H1 (cell line): Measurements from ENCODE around the gene TAMALIN. TPM values are rescaled to one million over a fixed set of nuclear protein-coding genes. Genes with fewer than 3 reads are reported as not detected.

Experiments used
- CTCF ChIA-PET: fragments of 300-600 bp; sonication (Branson Sonifier 250); formaldehyde crosslinking; loops from one replicate; lab custom pipeline; 2021; ENCODE audit not compliant: partially characterized antibody; lab: Charles Lee
- POLR2A ChIA-PET: fragments of 300-600 bp; sonication (Branson Sonifier 250); formaldehyde crosslinking; loops from one replicate; lab custom pipeline; 2021; ENCODE audit warnings: inconsistent platforms; ENCODE audit not compliant: partially characterized antibody; lab: Charles Lee
- DNase-seq, 2 experiments: peaks; one replicate each; pipeline versions ENCODE4 v3.0.0 to v3.0.0-alpha.2; 2010 to 2022; ENCODE audit warnings: low spot score in 2 of 2, low read depth in 1 of 2, mixed read lengths in 1 of 2
- FAIRE-seq: peaks from 2 replicates; lab custom pipeline; 2011; peaks lifted over from hg19 to GRCh38; lab: Jason Lieb, UNC
- H2AFZ ChIP-seq: 2 replicates; pipeline ENCODE4 v1.8.1; 2012; ENCODE audit warnings: low read length, inconsistent platforms
- H2AK5ac ChIP-seq: 2 replicates; pipeline ENCODE4 v1.6.1; 2013; ENCODE audit warnings: low read depth, low read length
- H2BK120ac ChIP-seq: replicated peaks from 2 replicates; pipeline ENCODE3; 2013; ENCODE audit warnings: low read depth, low read length, inconsistent platforms
- H2BK12ac ChIP-seq: 2 replicates; pipeline ENCODE4 v1.6.1; 2013; ENCODE audit warnings: low read depth, low read length
- H2BK15ac ChIP-seq: 2 replicates; pipeline ENCODE4 v1.6.1; 2013; ENCODE audit warnings: low read length
- H2BK20ac ChIP-seq: 2 replicates; pipeline ENCODE4 v1.6.1; 2013; ENCODE audit warnings: low read length
- H2BK5ac ChIP-seq: 2 replicates; pipeline ENCODE4 v1.6.1; 2013; ENCODE audit warnings: low read depth, low read length
- H3K14ac ChIP-seq: 2 replicates; pipeline ENCODE4 v1.6.1; 2013; ENCODE audit warnings: inconsistent platforms; ENCODE audit not compliant: insufficient read length
- H3K18ac ChIP-seq: 2 replicates; pipeline ENCODE4 v1.6.1; 2013; ENCODE audit warnings: low read length; ENCODE audit errors: extremely low read depth
- H3K23ac ChIP-seq: 2 replicates; pipeline ENCODE4 v1.6.1; 2013; ENCODE audit warnings: inconsistent platforms; ENCODE audit not compliant: insufficient read length
- H3K23me2 ChIP-seq: 2 replicates; pipeline ENCODE4 v1.6.1; 2013; ENCODE audit warnings: low read depth, low read length
- H3K27ac ChIP-seq: 2 replicates; pipeline ENCODE4 v1.6.1; 2011; ENCODE audit warnings: low read depth, low read length, inconsistent platforms
- H3K27me3 ChIP-seq, 4 experiments: replicated peaks in 1 of 4; 1 replicate in 1 of 4; 2 replicates in 3 of 4; pipeline versions ENCODE4 v1.6.1 to v1.8.1; 2011 to 2013; ENCODE audit warnings: low read length in 3 of 4, mild to moderate bottlenecking in 3 of 4, inconsistent platforms in 2 of 4, mixed read lengths in 2 of 4, moderate library complexity in 1 of 4; ENCODE audit not compliant: control insufficient read depth in 3 of 4, insufficient read depth in 3 of 4; ENCODE audit errors: extremely low read depth in 1 of 4
- H3K36me3 ChIP-seq, 4 experiments: 2 replicates each; pipeline versions ENCODE4 v1.6.1 to v1.8.1; 2011 to 2013; ENCODE audit warnings: mild to moderate bottlenecking in 4 of 4, low read length in 3 of 4, moderate library complexity in 2 of 4, control low read depth in 1 of 4, inconsistent platforms in 1 of 4; ENCODE audit not compliant: insufficient read depth in 4 of 4, control insufficient read depth in 2 of 4
- H3K4ac ChIP-seq: replicated peaks from 2 replicates; pipeline ENCODE3; 2013; ENCODE audit warnings: low read length, low read depth, mixed read lengths, inconsistent platforms; ENCODE audit not compliant: insufficient read length
- H3K4me1 ChIP-seq, 4 experiments: replicated peaks in 1 of 4; 1 replicate in 1 of 4; 2 replicates in 3 of 4; pipeline versions ENCODE4 v1.6.1 to v1.8.1; 2011 to 2013; ENCODE audit warnings: low read length in 3 of 4, inconsistent platforms in 2 of 4, mixed read lengths in 1 of 4; ENCODE audit not compliant: insufficient read depth in 4 of 4, control insufficient read depth in 3 of 4
- H3K4me2 ChIP-seq, 2 experiments: 2 replicates each; pipeline versions ENCODE4 v1.6.1 to v1.8.1; 2011 to 2013; ENCODE audit warnings: low read depth in 2 of 2, low read length in 2 of 2, control low read depth in 1 of 2, inconsistent platforms in 1 of 2, mild to moderate bottlenecking in 1 of 2; ENCODE audit not compliant: insufficient read depth in 1 of 2
- H3K4me3 ChIP-seq, 4 experiments: fragments of 200-600, 300-600 bp in 1 of 4; sonication (generic), shearing (Covaris generic), sonication (Bioruptor Twin) in 1 of 4; 2 replicates each; pipeline versions ENCODE4 v1.5.1 to v1.8.1; 2011 to 2016; ENCODE audit warnings: low read length in 4 of 4, low read depth in 3 of 4, control low read depth in 2 of 4, inconsistent platforms in 2 of 4, mild to moderate bottlenecking in 2 of 4, mixed read lengths in 1 of 4, moderate library complexity in 1 of 4; ENCODE audit not compliant: insufficient read depth in 2 of 4; ENCODE audit errors: extremely low read depth in 1 of 4
- H3K56ac ChIP-seq: replicated peaks from 2 replicates; pipeline ENCODE3; 2013; ENCODE audit warnings: low read depth, mild to moderate bottlenecking, mixed read lengths, low read length, inconsistent platforms; ENCODE audit not compliant: insufficient read length
- H3K79me1 ChIP-seq: 2 replicates; pipeline ENCODE4 v1.6.1; 2013; ENCODE audit warnings: low read depth, low read length, control low read depth
- H3K79me2 ChIP-seq, 2 experiments: 2 replicates each; pipeline versions ENCODE4 v1.6.1 to v1.8.1; 2012 to 2013; ENCODE audit warnings: low read length in 2 of 2, mild to moderate bottlenecking in 2 of 2, inconsistent platforms in 1 of 2; ENCODE audit not compliant: insufficient read depth in 2 of 2, control insufficient read depth in 1 of 2
- H3K9ac ChIP-seq, 4 experiments: replicated peaks in 1 of 4; 1 replicate in 1 of 4; 2 replicates in 3 of 4; pipeline versions ENCODE4 v1.6.1 to v1.8.1; 2011 to 2013; ENCODE audit warnings: low read depth in 3 of 4, low read length in 3 of 4, control low read depth in 2 of 4, mild to moderate bottlenecking in 2 of 4, moderate library complexity in 2 of 4, inconsistent platforms in 1 of 4; ENCODE audit errors: extremely low read depth in 1 of 4
- H3K9me3 ChIP-seq, 2 experiments: 2 replicates each; pipeline versions ENCODE4 v1.6.1 to v1.8.1; 2012 to 2013; ENCODE audit warnings: mild to moderate bottlenecking in 2 of 2, moderate library complexity in 2 of 2, control low read depth in 1 of 2, inconsistent platforms in 1 of 2, low read depth in 1 of 2, low read length in 1 of 2, mixed read lengths in 1 of 2; ENCODE audit not compliant: insufficient read depth in 2 of 2
- H4K20me1 ChIP-seq, 2 experiments: replicated peaks in 1 of 2; 2 replicates each; pipeline versions ENCODE3 to v1.8.1; 2011 to 2013; ENCODE audit warnings: inconsistent platforms in 2 of 2, low read length in 2 of 2, mild to moderate bottlenecking in 1 of 2; ENCODE audit not compliant: insufficient read depth in 2 of 2, control insufficient read depth in 1 of 2
- H4K5ac ChIP-seq: 2 replicates; pipeline ENCODE4 v1.6.1; 2013; ENCODE audit warnings: low read length, low read depth, mixed read lengths, inconsistent platforms; ENCODE audit not compliant: insufficient read length
- H4K8ac ChIP-seq: 2 replicates; pipeline ENCODE4 v1.8.0; 2013; ENCODE audit warnings: mild to moderate bottlenecking, moderate library complexity, low read length, inconsistent platforms; ENCODE audit not compliant: insufficient read depth; ENCODE audit errors: extremely low read depth
- H4K91ac ChIP-seq: replicated peaks from 2 replicates; pipeline ENCODE3; 2013; ENCODE audit warnings: low read length, mixed read lengths, inconsistent platforms; ENCODE audit not compliant: insufficient read length
- EZH2 ChIP-seq: fragments of 200-600 bp; sonication (generic); IDR thresholded peaks from 2 replicates; pipeline ENCODE4 v1.7.1; 2012; ENCODE audit warnings: low read depth, mild to moderate bottlenecking, moderate library complexity, low read length, inconsistent platforms; ENCODE audit not compliant: severe bottlenecking
- JUN ChIP-seq: IDR thresholded peaks from 2 replicates; pipeline ENCODE4 v1.6.1; 2011; ENCODE audit warnings: low read depth, mild to moderate bottlenecking, improper control_type of control experiment, low read length
- PHF8 ChIP-seq: fragments of 200-600 bp; sonication (generic); conservative IDR thresholded peaks from 2 replicates; pipeline ENCODE4 v1.7.1; 2012; ENCODE audit warnings: low read depth, mild to moderate bottlenecking, inconsistent platforms, low read length, moderate library complexity
- POLR2A ChIP-seq, 2 experiments: IDR thresholded peaks; 1 replicate in 1 of 2; 2 replicates in 1 of 2; pipeline ENCODE4 v1.6.1; 2011; ENCODE audit warnings: low read depth in 2 of 2, low read length in 2 of 2, mild to moderate bottlenecking in 2 of 2; ENCODE audit errors: control extremely low read depth in 1 of 2
- POLR2AphosphoS5 ChIP-seq: IDR thresholded peaks from 2 replicates; pipeline ENCODE4 v1.6.1; 2011; ENCODE audit warnings: low read depth, low read length
- RFX5 ChIP-seq: IDR thresholded peaks from 2 replicates; pipeline ENCODE4 v1.6.1; 2011; ENCODE audit warnings: low read depth, low read length, improper control_type of control experiment, borderline replicate concordance
- WGBS, 2 experiments: shearing (Covaris generic) in 1 of 2; methylation state at CpG; one replicate each; pipeline versions ENCODE4 v1.1.6 to v1.1.7; 2013 to 2015; ENCODE audit warnings: low lambda C conversion rate in 2 of 2, mixed read lengths in 2 of 2, inconsistent platforms in 1 of 2, low coverage in 1 of 2, missing lambda C conversion rate in 1 of 2; ENCODE audit not compliant: insufficient replicate concordance in 2 of 2, insufficient coverage in 1 of 2, insufficient read length in 1 of 2; ENCODE audit errors: extremely low coverage in 1 of 2, missing lambda C conversion rate in 1 of 2; 5-methylcytosine and 5-hydroxymethylcytosine counted together
- polyA plus RNA-seq, 7 experiments: library from polyadenylated mRNA; depleted of rRNA in 3 of 7; stranded (reverse) in 5 of 7; unstranded in 2 of 7; fragments of >200 nt in 5 of 7; fragments of 200-250 nt in 2 of 7; gene quantifications; 1 replicate in 5 of 7; 2 replicates in 1 of 7; 4 replicates in 1 of 7; pipeline versions ENCODE4 v1.2.1 to v1.2.3, GENCODE V29; 2011 to 2013; ENCODE audit warnings: missing spikeins in 2 of 7, mixed read lengths in 2 of 7
- total RNA-seq: library from RNA; stranded (reverse); fragmentation: NEBNext Ultra II Directional; extraction: Animal tissue kit (Norgen Biotek cat#: 25700); gene quantifications from 2 replicates; pipeline ENCODE4 v1.2.1, GENCODE V29; 2021

The TAMALIN gene
- total and polyA plus RNA-seq, 2 of the 8 experiments (the other 6 are each of a cell fraction or from before 2014, with no cell fraction given) = 2.6 to 4.9 TPM

GRCh38 chr12:51986834-51987233 is 19.9 kb upstream of the TAMALIN start:
- 86% methylated on average over 8 of the region's 8 CpGs; no CpG with 5 or more reads in 1 of the 2 experiments for WGBS, 2 experiments
- H3K14ac ChIP-seq = no peak overlapping the region
- no peak overlapping the region for H2BK15ac ChIP-seq
- H4K91ac ChIP-seq = no peak overlapping the region
- ChIA-PET CTCF (interaction anchor here (1.6 to 38.2 kb wide), 6 partner anchors 10 to 92 kb away, joined by 4 to 1249 read pairs (median 7); no protein-coding TSS in a partner anchor), POLR2A (no interaction called here)
- H2BK12ac ChIP-seq = no peak overlapping the region
- no peak overlapping the region for H3K9ac ChIP-seq
- no peaks in the 10 kb centered on the region for H3K79me1 ChIP-seq
- H4K8ac ChIP-seq = no peak overlapping the region
- H3K4me1 ChIP-seq = no peaks in the 10 kb centered on the region
- no peak overlapping the region for H3K56ac ChIP-seq
- no peak overlapping the region for H3K18ac ChIP-seq
- H3K4me3 ChIP-seq = no peak overlapping the region
- DNase-seq (no peak), FAIRE-seq (no peak)
- H3K9me3 ChIP-seq = no peaks in the 10 kb centered on the region
- H2BK5ac ChIP-seq = no peak overlapping the region
- no peak overlapping the region for H2BK20ac ChIP-seq
- H4K5ac ChIP-seq = no peak overlapping the region
- no peak overlapping the region for H3K27ac ChIP-seq
- no peaks in the 10 kb centered on the region for H3K27me3 ChIP-seq
- no peak overlapping the region for H3K4me2 ChIP-seq
- H4K20me1 ChIP-seq = peaks cover 0 to 2% of the 10 kb centered on the region in 2 experiments
- H2AK5ac ChIP-seq = no peak overlapping the region
- no peak overlapping the region for H3K4ac ChIP-seq
- H2AFZ ChIP-seq = no peak overlapping the region
- H2BK120ac ChIP-seq = no peak overlapping the region
- no peak for TF ChIP-seq RFX5
- no peak for TF ChIP-seq JUN
- no peak for TF ChIP-seq POLR2AphosphoS5
- no peak for TF ChIP-seq EZH2
- TF ChIP-seq POLR2A (IDR thresholded peaks at IDR 0.05; ENCODE audit: control extremely low read depth in 1 of 2, low read depth in 2 of 2, low read length in 2 of 2) = no peak
- no peak for TF ChIP-seq PHF8
- no peaks in the 10 kb centered on the region for H3K23me2 ChIP-seq
- no peak overlapping the region for H3K23ac ChIP-seq
- H3K79me2 ChIP-seq = no peaks in the 10 kb centered on the region
- peaks cover 4 to 16% (median 12%) of the 10 kb centered on the region in 4 experiments for H3K36me3 ChIP-seq
